Nephron (organoid): Measurements from ENCODE around the gene ARL8A.
A peak's percentile ranks its signal among the peaks of the same experiment; 100 is the strongest.

Source experiments
- H3K27ac Mint-ChIP-seq, 3 experiments: 2 replicates each; pipeline ENCODE4 v1.8.0; 2020; ENCODE audit warnings: mixed read lengths in 3 of 3, mild to moderate bottlenecking in 2 of 3, moderate library complexity in 1 of 3
- H3K27me3 Mint-ChIP-seq: 2 replicates; pipeline ENCODE4 v1.8.0; 2021; ENCODE audit warnings: low read depth, mild to moderate bottlenecking, moderate library complexity, mixed read lengths
- H3K36me3 Mint-ChIP-seq: 2 replicates; pipeline ENCODE4 v1.8.0; 2020; ENCODE audit warnings: low read depth, mixed read lengths
- H3K4me1 Mint-ChIP-seq: 2 replicates; pipeline ENCODE4 v1.8.0; 2020; ENCODE audit warnings: mixed read lengths
- H3K4me3 Mint-ChIP-seq, 3 experiments: 2 replicates each; pipeline ENCODE4 v1.8.0; 2020; ENCODE audit warnings: mild to moderate bottlenecking in 3 of 3, mixed read lengths in 3 of 3, moderate library complexity in 2 of 3
- H3K9me3 Mint-ChIP-seq: 2 replicates; pipeline ENCODE4 v1.8.0; 2020; ENCODE audit warnings: mixed read lengths
- TF ChIP-seq, protein P1 (sequence below), 3 experiments: fragments of 200-600 bp; sonication (generic); IDR thresholded peaks; one replicate each; pipeline ENCODE4 v1.5.0; 2021; ENCODE audit warnings: antibody characterized with exemption in 3 of 3; ENCODE audit not compliant: unreplicated experiment in 3 of 3

The ARL8A gene

GRCh38 chr1:202155478-202156021, 11.0 kb upstream of the ARL8A start:
- no peak overlapping the region for H3K4me3 Mint-ChIP-seq
- TF ChIP-seq, protein P1, sequence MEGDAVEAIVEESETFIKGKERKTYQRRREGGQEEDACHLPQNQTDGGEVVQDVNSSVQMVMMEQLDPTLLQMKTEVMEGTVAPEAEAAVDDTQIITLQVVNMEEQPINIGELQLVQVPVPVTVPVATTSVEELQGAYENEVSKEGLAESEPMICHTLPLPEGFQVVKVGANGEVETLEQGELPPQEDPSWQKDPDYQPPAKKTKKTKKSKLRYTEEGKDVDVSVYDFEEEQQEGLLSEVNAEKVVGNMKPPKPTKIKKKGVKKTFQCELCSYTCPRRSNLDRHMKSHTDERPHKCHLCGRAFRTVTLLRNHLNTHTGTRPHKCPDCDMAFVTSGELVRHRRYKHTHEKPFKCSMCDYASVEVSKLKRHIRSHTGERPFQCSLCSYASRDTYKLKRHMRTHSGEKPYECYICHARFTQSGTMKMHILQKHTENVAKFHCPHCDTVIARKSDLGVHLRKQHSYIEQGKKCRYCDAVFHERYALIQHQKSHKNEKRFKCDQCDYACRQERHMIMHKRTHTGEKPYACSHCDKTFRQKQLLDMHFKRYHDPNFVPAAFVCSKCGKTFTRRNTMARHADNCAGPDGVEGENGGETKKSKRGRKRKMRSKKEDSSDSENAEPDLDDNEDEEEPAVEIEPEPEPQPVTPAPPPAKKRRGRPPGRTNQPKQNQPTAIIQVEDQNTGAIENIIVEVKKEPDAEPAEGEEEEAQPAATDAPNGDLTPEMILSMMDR (IDR thresholded peaks at IDR 0.05; ENCODE audit: unreplicated experiment in 3 of 3), result no peak
- H3K27ac Mint-ChIP-seq, result peak overlapping the region in 2 of 3 experiments; percentile 50 to 54
- H3K4me1 Mint-ChIP-seq, result peaks cover 29% of the 10 kb centered on the region
- H3K9me3 Mint-ChIP-seq, result no peaks in the 10 kb centered on the region
- no peaks in the 10 kb centered on the region for H3K27me3 Mint-ChIP-seq
- no peaks in the 10 kb centered on the region for H3K36me3 Mint-ChIP-seq

DNA sequence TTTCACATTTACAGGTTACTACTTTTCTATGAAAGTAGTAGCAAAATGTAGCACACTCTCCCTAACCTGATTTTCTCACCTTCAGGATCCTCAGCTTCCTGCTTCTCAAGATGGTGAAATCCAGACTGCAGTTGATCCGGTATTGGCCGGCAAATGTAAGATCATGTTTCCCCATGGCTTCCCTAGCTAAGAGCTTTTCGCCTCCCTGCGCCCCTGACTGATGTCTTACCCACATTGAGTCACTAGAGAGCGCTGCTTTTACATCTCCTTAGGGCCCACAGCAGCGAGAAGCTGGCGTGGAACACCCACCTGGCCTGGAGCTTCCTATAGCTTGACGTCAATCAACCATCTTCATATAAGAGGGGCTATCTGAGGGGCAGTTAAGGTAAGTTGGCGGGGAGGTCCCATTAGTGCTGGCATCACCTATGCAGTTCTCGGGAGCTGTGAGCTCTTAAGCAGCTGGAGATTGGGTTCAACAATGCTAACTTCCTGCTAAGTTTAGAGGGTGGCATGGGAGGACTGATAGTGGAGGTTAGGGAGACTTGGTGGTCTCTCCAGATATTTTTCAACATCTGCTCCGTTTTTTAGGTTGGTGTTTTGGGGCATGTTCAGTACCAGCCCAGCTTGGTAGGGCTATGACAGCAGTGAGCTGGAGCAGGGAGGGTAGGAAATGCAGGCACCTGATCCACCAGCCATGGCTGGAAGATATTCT, 10.4 kb upstream of the ARL8A start:
- peak overlapping the region; percentile 50 to 74 (median 54) for H3K27ac Mint-ChIP-seq
- no peak overlapping the region for H3K4me3 Mint-ChIP-seq
- no peaks in the 10 kb centered on the region for H3K36me3 Mint-ChIP-seq
- TF ChIP-seq, protein P1 (IDR thresholded peaks at IDR 0.05; ENCODE audit: unreplicated experiment in 3 of 3), result peak; percentile 46 to 58 (median 58)
- H3K27me3 Mint-ChIP-seq, result no peaks in the 10 kb centered on the region
- H3K9me3 Mint-ChIP-seq, result no peaks in the 10 kb centered on the region
- H3K4me1 Mint-ChIP-seq, result peaks cover 29% of the 10 kb centered on the region

- Mint-ChIP-seq H3K36me3 (no peaks in the 10 kb centered on the region), H3K27me3 (no peaks in the 10 kb centered on the region), H3K4me1 (peaks cover 24% of the 10 kb centered on the region), H3K9me3 (no peaks in the 10 kb centered on the region), H3K27ac (peak overlapping the region; percentile 50 to 74 (median 54)), H3K4me3 (no peak overlapping the region)
- TF ChIP-seq, protein P1 (IDR thresholded peaks at IDR 0.05; ENCODE audit: unreplicated experiment in 3 of 3), result no peak
Observed at GRCh38 chr1:202154148-202154765, 9.7 kb upstream of the ARL8A start.

- H3K27me3 Mint-ChIP-seq, result no peaks in the 10 kb centered on the region
Observed at GRCh38 chr1:202153284-202153683, 8.7 kb upstream of the ARL8A start.

GRCh38 chr1:202152399-202152798, 7.9 kb upstream of the ARL8A start:
- Mint-ChIP-seq H3K27me3 (no peaks in the 10 kb centered on the region), H3K9me3 (no peaks in the 10 kb centered on the region), H3K4me3 (no peak overlapping the region), H3K27ac (no peak overlapping the region), H3K36me3 (no peaks in the 10 kb centered on the region), H3K4me1 (peaks cover 18% of the 10 kb centered on the region)
- TF ChIP-seq, protein P1 (IDR thresholded peaks at IDR 0.05; ENCODE audit: unreplicated experiment in 3 of 3), result no peak

More at GRCh38 chr1:202153284-202153683, 8.7 kb upstream of the ARL8A start:
- Mint-ChIP-seq H3K27ac (peak overlapping the region in 1 of 3 experiments; percentile 16), H3K4me3 (no peak overlapping the region), H3K36me3 (no peaks in the 10 kb centered on the region), H3K4me1 (peaks cover 18% of the 10 kb centered on the region), H3K9me3 (no peaks in the 10 kb centered on the region)
- TF ChIP-seq, protein P1 (IDR thresholded peaks at IDR 0.05; ENCODE audit: unreplicated experiment in 3 of 3), result no peak
